ENCODE measurements around the gene MICU1.

MICU1 gene

DNA sequence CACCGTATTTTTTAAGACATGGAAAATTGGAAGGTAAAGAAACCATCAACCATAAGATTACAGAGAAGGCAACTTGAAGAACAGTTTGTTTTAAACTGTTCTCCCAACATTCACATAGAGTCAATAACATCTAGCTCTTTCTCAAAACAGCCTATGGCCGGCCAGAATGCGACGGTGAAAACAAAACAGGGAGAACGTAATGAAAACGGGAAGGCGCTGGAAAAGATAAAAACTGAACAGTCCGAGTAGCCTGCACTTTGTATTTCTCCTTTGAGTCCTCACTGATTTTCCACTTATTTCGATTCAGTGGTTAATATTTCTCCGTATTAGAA, 637 bp downstream of the MICU1 start:
- Histone ChIP-seq H3K27me3 (ENCODE audit: insufficient read depth, low read depth) (no peaks in the 10 kb centered on the region), H3K4me3 (IDR thresholded peaks at IDR 0.05; ENCODE audit: insufficient read depth, low read depth, low read length) (no peak overlapping the region), H2AFZ (ENCODE audit: low read depth) (peak overlapping the region; percentile 76), H3K4me1 (ENCODE audit: low read depth, poor library complexity, severe bottlenecking) (peaks cover 19% of the 10 kb centered on the region), H3K36me3 (ENCODE audit: insufficient read depth) (no peaks in the 10 kb centered on the region), H3K4me2 (peak overlapping the region; percentile 81), H3K79me2 (ENCODE audit: insufficient read depth, low read depth) (no peaks in the 10 kb centered on the region; the same call in 1 of the 2 replicates), H3K9ac (peak overlapping the region; percentile 73; the same call in 1 of the 2 replicates), H4K20me1 (ENCODE audit: insufficient read depth) (no peaks in the 10 kb centered on the region), H3K27ac (no peak overlapping the region)
- TF ChIP-seq, protein P1, sequence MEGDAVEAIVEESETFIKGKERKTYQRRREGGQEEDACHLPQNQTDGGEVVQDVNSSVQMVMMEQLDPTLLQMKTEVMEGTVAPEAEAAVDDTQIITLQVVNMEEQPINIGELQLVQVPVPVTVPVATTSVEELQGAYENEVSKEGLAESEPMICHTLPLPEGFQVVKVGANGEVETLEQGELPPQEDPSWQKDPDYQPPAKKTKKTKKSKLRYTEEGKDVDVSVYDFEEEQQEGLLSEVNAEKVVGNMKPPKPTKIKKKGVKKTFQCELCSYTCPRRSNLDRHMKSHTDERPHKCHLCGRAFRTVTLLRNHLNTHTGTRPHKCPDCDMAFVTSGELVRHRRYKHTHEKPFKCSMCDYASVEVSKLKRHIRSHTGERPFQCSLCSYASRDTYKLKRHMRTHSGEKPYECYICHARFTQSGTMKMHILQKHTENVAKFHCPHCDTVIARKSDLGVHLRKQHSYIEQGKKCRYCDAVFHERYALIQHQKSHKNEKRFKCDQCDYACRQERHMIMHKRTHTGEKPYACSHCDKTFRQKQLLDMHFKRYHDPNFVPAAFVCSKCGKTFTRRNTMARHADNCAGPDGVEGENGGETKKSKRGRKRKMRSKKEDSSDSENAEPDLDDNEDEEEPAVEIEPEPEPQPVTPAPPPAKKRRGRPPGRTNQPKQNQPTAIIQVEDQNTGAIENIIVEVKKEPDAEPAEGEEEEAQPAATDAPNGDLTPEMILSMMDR (conservative IDR thresholded peaks at IDR 0.05; ENCODE audit: low read depth, low read length) = no peak

DNA sequence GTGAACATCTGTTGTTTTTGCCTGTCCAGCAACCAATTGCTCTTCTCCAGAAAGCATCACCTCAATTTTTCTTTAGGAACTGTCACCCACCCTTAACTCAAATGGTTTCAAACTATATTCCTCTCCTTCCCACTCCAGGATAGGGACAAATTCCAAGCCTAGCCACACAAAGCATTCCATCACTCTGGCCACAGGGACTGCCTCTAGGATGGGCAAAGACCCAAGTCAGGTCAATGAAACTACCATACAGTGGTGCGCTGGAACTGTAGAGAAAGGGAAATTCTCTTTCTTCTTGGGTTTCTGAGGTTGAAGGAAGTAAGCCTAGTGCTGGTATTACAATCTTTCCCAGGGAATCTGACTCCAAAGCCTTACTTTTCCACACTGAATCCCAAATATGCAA, 3.6 kb downstream of the MICU1 start:
- H3K4me1 ChIP-seq (ENCODE audit: low read depth, poor library complexity, severe bottlenecking) = peaks cover 19% of the 10 kb centered on the region
- no peaks in the 10 kb centered on the region for H3K36me3 ChIP-seq (ENCODE audit: insufficient read depth)
- TF ChIP-seq, protein P1 (conservative IDR thresholded peaks at IDR 0.05; ENCODE audit: low read depth, low read length) = no peak
- H3K79me2 ChIP-seq (ENCODE audit: insufficient read depth, low read depth) = no peaks in the 10 kb centered on the region; the same call in 1 of the 2 replicates
- no peak overlapping the region for H3K4me2 ChIP-seq
- no peaks in the 10 kb centered on the region for H3K27me3 ChIP-seq (ENCODE audit: insufficient read depth, low read depth)
- no peak overlapping the region for H2AFZ ChIP-seq (ENCODE audit: low read depth)
- no peak overlapping the region for H3K9ac ChIP-seq
- no peak overlapping the region for H3K27ac ChIP-seq
- no peak overlapping the region for H3K4me3 ChIP-seq (IDR thresholded peaks at IDR 0.05; ENCODE audit: insufficient read depth, low read depth, low read length)
- no peaks in the 10 kb centered on the region for H4K20me1 ChIP-seq (ENCODE audit: insufficient read depth)

DNA sequence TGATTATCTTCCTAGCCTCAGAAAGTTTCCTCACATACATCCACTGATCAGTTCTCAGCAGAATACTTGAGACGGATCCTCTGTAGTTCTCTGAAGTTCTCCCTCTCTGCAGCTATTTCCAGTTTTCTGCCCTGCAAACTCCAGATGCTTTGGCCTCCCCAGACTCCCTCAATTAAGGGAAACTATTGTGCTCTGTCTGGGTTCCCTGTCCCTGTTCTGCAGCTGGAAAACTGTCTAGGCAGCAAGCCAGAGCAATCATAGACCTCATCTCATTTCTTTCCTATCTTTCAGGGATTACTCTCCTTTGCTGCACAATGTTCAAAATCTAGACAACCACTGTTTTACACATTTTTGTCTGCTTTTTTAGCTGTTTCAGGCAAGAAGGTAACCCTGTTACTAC, 9.2 kb downstream of the MICU1 start:
- Histone ChIP-seq H3K9ac (no peak overlapping the region), H4K20me1 (ENCODE audit: insufficient read depth) (no peaks in the 10 kb centered on the region), H3K4me2 (no peak overlapping the region), H3K27ac (no peak overlapping the region), H3K36me3 (ENCODE audit: insufficient read depth) (no peaks in the 10 kb centered on the region), H3K4me1 (ENCODE audit: low read depth, poor library complexity, severe bottlenecking) (peaks cover 9% of the 10 kb centered on the region), H3K4me3 (IDR thresholded peaks at IDR 0.05; ENCODE audit: insufficient read depth, low read depth, low read length) (no peak overlapping the region), H3K27me3 (ENCODE audit: insufficient read depth, low read depth) (no peaks in the 10 kb centered on the region), H2AFZ (ENCODE audit: low read depth) (no peak overlapping the region), H3K79me2 (ENCODE audit: insufficient read depth, low read depth) (no peaks in the 10 kb centered on the region; the same call in 1 of the 2 replicates)
- TF ChIP-seq, protein P1 (conservative IDR thresholded peaks at IDR 0.05; ENCODE audit: low read depth, low read length) = no peak

DNA sequence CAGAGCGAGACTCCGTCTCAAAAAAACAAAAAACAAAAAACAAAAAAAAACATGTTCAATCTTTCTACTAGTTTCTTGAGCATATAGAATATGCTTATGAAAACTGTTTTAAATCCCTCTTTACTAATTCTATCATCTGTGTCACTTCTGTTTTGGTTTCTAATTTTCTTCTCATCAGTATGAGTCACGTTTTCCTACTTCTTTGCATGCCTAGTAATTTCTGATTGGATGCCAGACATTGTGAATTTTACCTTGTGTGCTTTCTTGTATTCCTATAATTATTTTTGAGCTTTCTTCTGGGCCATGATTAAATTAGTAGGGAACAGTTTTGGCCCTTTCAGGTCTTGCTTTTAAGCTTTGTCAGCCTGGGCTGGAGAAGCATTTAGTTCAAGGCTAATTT, 9.9 kb downstream of the MICU1 start:
- no peaks in the 10 kb centered on the region for H3K27me3 ChIP-seq (ENCODE audit: insufficient read depth, low read depth)
- H3K4me1 ChIP-seq (ENCODE audit: low read depth, poor library complexity, severe bottlenecking) = peaks cover 15% of the 10 kb centered on the region
- no peaks in the 10 kb centered on the region for H4K20me1 ChIP-seq (ENCODE audit: insufficient read depth)
- no peak overlapping the region for H3K9ac ChIP-seq
- no peak overlapping the region for H2AFZ ChIP-seq (ENCODE audit: low read depth)
- H3K4me2 ChIP-seq = no peak overlapping the region
- H3K36me3 ChIP-seq (ENCODE audit: insufficient read depth) = no peaks in the 10 kb centered on the region
- H3K27ac ChIP-seq = no peak overlapping the region
- no peaks in the 10 kb centered on the region; the same call in 1 of the 2 replicates for H3K79me2 ChIP-seq (ENCODE audit: insufficient read depth, low read depth)
- H3K4me3 ChIP-seq (IDR thresholded peaks at IDR 0.05; ENCODE audit: insufficient read depth, low read depth, low read length) = no peak overlapping the region
- TF ChIP-seq, protein P1 (conservative IDR thresholded peaks at IDR 0.05; ENCODE audit: low read depth, low read length) = no peak

Measured in KMS-11 (cell line).